ENCODE results near the gene LAMP5. TPM values are rescaled to one million over a fixed set of nuclear protein-coding genes. Genes with fewer than 3 reads are reported as not detected.

Gene LAMP5
- total and polyA plus RNA-seq, 12 donors = 0.35 to 6.6 (median 1.4) TPM

- peaks cover 17% of the 10 kb centered on the region for H3K27me3 ChIP-seq
- no peak overlapping the region for H3K27ac ChIP-seq
- no peak for TF ChIP-seq POLR2A (IDR thresholded peaks at IDR 0.05)
- no peak for TF ChIP-seq CTCF (IDR thresholded peaks at IDR 0.05)
- H3K4me1 ChIP-seq (replicated peaks in 1 of 2) = no peaks in the 10 kb centered on the region
- no peak for DNase-seq
- no peaks in the 10 kb centered on the region for H3K36me3 ChIP-seq (replicated peaks in 1 of 2)
- H3K9me3 ChIP-seq (replicated peaks in 1 of 3) = no peaks in the 10 kb centered on the region
- 69 to 82% (median 77%) methylated on average over 3 of the region's 3 CpGs for WGBS, 4 donors
- intact Hi-C loops (cut with DNase I) = no loop called here
- H3K4me3 ChIP-seq = no peak overlapping the region
These were observed 9.2 kb downstream of the LAMP5 start for GRCh38 chr20:9523636-9524035.

GRCh38 chr20:9531581-9531980 lies 17.2 kb downstream of the LAMP5 start:
- H3K4me1 ChIP-seq (replicated peaks in 1 of 2) = no peaks in the 10 kb centered on the region
- H3K27ac ChIP-seq = no peak overlapping the region
- intact Hi-C loops (cut with DNase I) = no loop called here
- no peaks in the 10 kb centered on the region for H3K9me3 ChIP-seq (replicated peaks in 1 of 3)
- no peaks in the 10 kb centered on the region for H3K36me3 ChIP-seq (replicated peaks in 1 of 2)
- TF ChIP-seq CTCF (IDR thresholded peaks at IDR 0.05) = no peak
- TF ChIP-seq POLR2A (IDR thresholded peaks at IDR 0.05) = no peak
- 77 to 88% (median 83%) methylated on average over 2 of the region's 2 CpGs for WGBS, 4 donors
- H3K4me3 ChIP-seq = no peak overlapping the region
- no peak for DNase-seq
- H3K27me3 ChIP-seq = no peaks in the 10 kb centered on the region

GRCh38 chr20:9532069-9532838 lies 17.9 kb downstream of the LAMP5 start:
- WGBS, 4 donors = 68 to 76% (median 73%) methylated on average over 4 of the region's 4 CpGs
- H3K36me3 ChIP-seq (replicated peaks in 1 of 2) = no peaks in the 10 kb centered on the region
- intact Hi-C loops (cut with DNase I) = no loop called here
- no peaks in the 10 kb centered on the region for H3K27me3 ChIP-seq
- no peak for DNase-seq
- H3K27ac ChIP-seq = no peak overlapping the region
- no peak overlapping the region for H3K4me3 ChIP-seq
- no peaks in the 10 kb centered on the region for H3K4me1 ChIP-seq (replicated peaks in 1 of 2)
- H3K9me3 ChIP-seq (replicated peaks in 1 of 3) = no peaks in the 10 kb centered on the region
- TF ChIP-seq CTCF (IDR thresholded peaks at IDR 0.05) = no peak
- no peak for TF ChIP-seq POLR2A (IDR thresholded peaks at IDR 0.05)

GRCh38 chr20:9534025-9534424 lies 19.6 kb downstream of the LAMP5 start:
- H3K27ac ChIP-seq = no peak overlapping the region
- H3K9me3 ChIP-seq (replicated peaks in 1 of 3) = no peaks in the 10 kb centered on the region
- H3K4me1 ChIP-seq (replicated peaks in 1 of 2) = no peaks in the 10 kb centered on the region
- intact Hi-C loops (cut with DNase I) = no loop called here
- H3K36me3 ChIP-seq (replicated peaks in 1 of 2) = no peaks in the 10 kb centered on the region
- no peaks in the 10 kb centered on the region for H3K27me3 ChIP-seq
- WGBS, 4 donors = 80 to 93% (median 90%) methylated on average over 5 of the region's 5 CpGs
- DNase-seq = no peak
- no peak overlapping the region for H3K4me3 ChIP-seq
- TF ChIP-seq CTCF (IDR thresholded peaks at IDR 0.05) (no peak), POLR2A (IDR thresholded peaks at IDR 0.05) (no peak)
